ENCODE data around the gene GLS. TPM values are rescaled to one million over a fixed set of nuclear protein-coding genes. Genes with fewer than 3 reads are reported as not detected.
"Not testable (repeated sequence)": the region's sequence is repeated elsewhere in the genome, so short reads cannot be mapped to it uniquely, and the experiment has no call there.

GLS gene
- polyA plus RNA-seq, 1 donor, result 511 TPM

- Histone ChIP-seq H3K9me3 (ENCODE audit: control insufficient read depth, low read depth, low read length) (no peaks in the 10 kb centered on the region), H3K36me3 (ENCODE audit: control insufficient read depth, insufficient read depth, low read length) (no peaks in the 10 kb centered on the region), H3K27ac (ENCODE audit: low read length) (peak overlapping the region; percentile 91), H3K27me3 (ENCODE audit: control insufficient read depth, insufficient read depth, low read length) (no peaks in the 10 kb centered on the region), H3K4me1 (ENCODE audit: control insufficient read depth, insufficient read depth, low read length) (no peaks in the 10 kb centered on the region), H3K4me3 (ENCODE audit: low read length) (peak overlapping the region; percentile 80)
- 8% methylated on average over 2 of the region's 5 CpGs for WGBS (ENCODE audit: insufficient coverage, low lambda C conversion rate)
- no peak for DNase-seq
Observed at GRCh38 chr2:190882411-190882766, 1.8 kb downstream of the GLS start.

GRCh38 chr2:190882856-190883582 lies 2.4 kb downstream of the GLS start:
- H3K4me1 ChIP-seq (ENCODE audit: control insufficient read depth, insufficient read depth, low read length), result no peaks in the 10 kb centered on the region
- H3K27ac ChIP-seq (ENCODE audit: low read length), result peak overlapping the region; percentile 91
- 10% methylated on average over 2 of the region's 4 CpGs for WGBS (ENCODE audit: insufficient coverage, low lambda C conversion rate)
- H3K36me3 ChIP-seq (ENCODE audit: control insufficient read depth, insufficient read depth, low read length), result no peaks in the 10 kb centered on the region
- no peak for DNase-seq
- H3K27me3 ChIP-seq (ENCODE audit: control insufficient read depth, insufficient read depth, low read length), result no peaks in the 10 kb centered on the region
- H3K9me3 ChIP-seq (ENCODE audit: control insufficient read depth, low read depth, low read length), result no peaks in the 10 kb centered on the region
- H3K4me3 ChIP-seq (ENCODE audit: low read length), result peak overlapping the region; percentile 80

GRCh38 chr2:190885844-190886243 lies 5.2 kb downstream of the GLS start:
- peak overlapping the region; percentile 91 for H3K27ac ChIP-seq (ENCODE audit: low read length)
- peak overlapping the region; percentile 80 for H3K4me3 ChIP-seq (ENCODE audit: low read length)
- H3K36me3 ChIP-seq (ENCODE audit: control insufficient read depth, insufficient read depth, low read length); H3K4me1 ChIP-seq (ENCODE audit: control insufficient read depth, insufficient read depth, low read length); H3K9me3 ChIP-seq (ENCODE audit: control insufficient read depth, low read depth, low read length); DNase-seq; H3K27me3 ChIP-seq (ENCODE audit: control insufficient read depth, insufficient read depth, low read length): not testable (repeated sequence)
- WGBS (ENCODE audit: insufficient coverage, low lambda C conversion rate), result no CpG with 5 or more reads among the region's 6 CpGs

GRCh38 chr2:190887089-190887488 lies 6.5 kb downstream of the GLS start:
- DNase-seq, result peak; percentile 45 to 71
- WGBS (ENCODE audit: insufficient coverage, low lambda C conversion rate), result 23% methylated on average over 2 of the region's 2 CpGs
- Histone ChIP-seq H3K4me3 (ENCODE audit: low read length) (peak overlapping the region; percentile 80), H3K27me3 (ENCODE audit: control insufficient read depth, insufficient read depth, low read length) (no peaks in the 10 kb centered on the region), H3K4me1 (ENCODE audit: control insufficient read depth, insufficient read depth, low read length) (no peaks in the 10 kb centered on the region), H3K9me3 (ENCODE audit: control insufficient read depth, low read depth, low read length) (no peaks in the 10 kb centered on the region), H3K27ac (ENCODE audit: low read length) (peak overlapping the region; percentile 91), H3K36me3 (ENCODE audit: control insufficient read depth, insufficient read depth, low read length) (peaks cover 9% of the 10 kb centered on the region)

GRCh38 chr2:190888449-190888848 lies 7.8 kb downstream of the GLS start:
- Histone ChIP-seq H3K36me3 (ENCODE audit: control insufficient read depth, insufficient read depth, low read length) (peaks cover 9% of the 10 kb centered on the region), H3K4me1 (ENCODE audit: control insufficient read depth, insufficient read depth, low read length) (no peaks in the 10 kb centered on the region), H3K4me3 (ENCODE audit: low read length) (peak overlapping the region; percentile 80), H3K9me3 (ENCODE audit: control insufficient read depth, low read depth, low read length) (no peaks in the 10 kb centered on the region), H3K27ac (ENCODE audit: low read length) (peak overlapping the region; percentile 91), H3K27me3 (ENCODE audit: control insufficient read depth, insufficient read depth, low read length) (no peaks in the 10 kb centered on the region)
- DNase-seq, result peak in 1 of 2 donors; percentile 17
- WGBS (ENCODE audit: insufficient coverage, low lambda C conversion rate), result no CpG with 5 or more reads among the region's 1 CpG

GRCh38 chr2:190889175-190889943 lies 8.7 kb downstream of the GLS start:
- no peaks in the 10 kb centered on the region for H3K27me3 ChIP-seq (ENCODE audit: control insufficient read depth, insufficient read depth, low read length)
- no peaks in the 10 kb centered on the region for H3K4me1 ChIP-seq (ENCODE audit: control insufficient read depth, insufficient read depth, low read length)
- peaks cover 10% of the 10 kb centered on the region for H3K36me3 ChIP-seq (ENCODE audit: control insufficient read depth, insufficient read depth, low read length)
- peak in 1 of 2 donors; percentile 24 for DNase-seq
- peak overlapping the region; percentile 5 for H3K4me3 ChIP-seq (ENCODE audit: low read length)
- H3K27ac ChIP-seq (ENCODE audit: low read length), result peak overlapping the region; percentile 91
- H3K9me3 ChIP-seq (ENCODE audit: control insufficient read depth, low read depth, low read length), result no peaks in the 10 kb centered on the region
- 29% methylated on average over 1 of the region's 3 CpGs for WGBS (ENCODE audit: insufficient coverage, low lambda C conversion rate)

- no peak overlapping the region for H3K27ac ChIP-seq (ENCODE audit: low read length)
- no peaks in the 10 kb centered on the region for H3K4me1 ChIP-seq (ENCODE audit: control insufficient read depth, insufficient read depth, low read length)
- peaks cover 20% of the 10 kb centered on the region for H3K36me3 ChIP-seq (ENCODE audit: control insufficient read depth, insufficient read depth, low read length)
Observed at GRCh38 chr2:190891372-190891771, 10.8 kb downstream of the GLS start.

GRCh38 chr2:190891889-190892288 lies 11.3 kb downstream of the GLS start:
- WGBS (ENCODE audit: insufficient coverage, low lambda C conversion rate), result 67% methylated on average over 1 of the region's 1 CpG
- H3K9me3 ChIP-seq (ENCODE audit: control insufficient read depth, low read depth, low read length), result no peaks in the 10 kb centered on the region
- no peak overlapping the region for H3K4me3 ChIP-seq (ENCODE audit: low read length)
- no peak overlapping the region for H3K27ac ChIP-seq (ENCODE audit: low read length)
- no peaks in the 10 kb centered on the region for H3K4me1 ChIP-seq (ENCODE audit: control insufficient read depth, insufficient read depth, low read length)
- no peaks in the 10 kb centered on the region for H3K27me3 ChIP-seq (ENCODE audit: control insufficient read depth, insufficient read depth, low read length)
- DNase-seq, result no peak
- H3K36me3 ChIP-seq (ENCODE audit: control insufficient read depth, insufficient read depth, low read length), result peaks cover 24% of the 10 kb centered on the region

More at GRCh38 chr2:190891372-190891771, 10.8 kb downstream of the GLS start:
- DNase-seq, result no peak
- Histone ChIP-seq H3K9me3 (ENCODE audit: control insufficient read depth, low read depth, low read length) (no peaks in the 10 kb centered on the region), H3K27me3 (ENCODE audit: control insufficient read depth, insufficient read depth, low read length) (no peaks in the 10 kb centered on the region), H3K4me3 (ENCODE audit: low read length) (no peak overlapping the region)

DNA sequence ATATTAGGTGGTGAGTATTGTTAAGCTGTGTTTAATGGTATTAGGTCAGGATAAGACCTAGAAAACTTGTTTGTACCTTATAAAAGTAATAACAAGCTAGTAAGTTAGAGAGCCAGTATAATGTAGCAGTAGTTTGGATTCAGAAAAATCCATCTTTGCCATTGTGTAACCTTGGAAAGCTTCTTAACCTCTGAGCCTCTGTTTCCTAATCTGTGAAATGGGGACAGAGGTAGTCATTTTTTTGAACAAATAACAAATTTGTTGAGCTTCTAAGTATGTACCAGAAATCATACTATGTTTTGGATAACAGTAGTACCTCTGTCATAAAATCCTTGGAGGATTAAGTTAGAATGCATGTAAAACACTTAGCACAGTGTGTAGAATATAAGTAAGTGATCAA lies 12.5 kb downstream of the GLS start:
- H3K4me3 ChIP-seq (ENCODE audit: low read length), result no peak overlapping the region
- no peaks in the 10 kb centered on the region for H3K9me3 ChIP-seq (ENCODE audit: control insufficient read depth, low read depth, low read length)
- H3K4me1 ChIP-seq (ENCODE audit: control insufficient read depth, insufficient read depth, low read length), result no peaks in the 10 kb centered on the region
- no peaks in the 10 kb centered on the region for H3K27me3 ChIP-seq (ENCODE audit: control insufficient read depth, insufficient read depth, low read length)
- H3K27ac ChIP-seq (ENCODE audit: low read length), result no peak overlapping the region
- DNase-seq, result no peak
- H3K36me3 ChIP-seq (ENCODE audit: control insufficient read depth, insufficient read depth, low read length), result peaks cover 26% of the 10 kb centered on the region

DNA sequence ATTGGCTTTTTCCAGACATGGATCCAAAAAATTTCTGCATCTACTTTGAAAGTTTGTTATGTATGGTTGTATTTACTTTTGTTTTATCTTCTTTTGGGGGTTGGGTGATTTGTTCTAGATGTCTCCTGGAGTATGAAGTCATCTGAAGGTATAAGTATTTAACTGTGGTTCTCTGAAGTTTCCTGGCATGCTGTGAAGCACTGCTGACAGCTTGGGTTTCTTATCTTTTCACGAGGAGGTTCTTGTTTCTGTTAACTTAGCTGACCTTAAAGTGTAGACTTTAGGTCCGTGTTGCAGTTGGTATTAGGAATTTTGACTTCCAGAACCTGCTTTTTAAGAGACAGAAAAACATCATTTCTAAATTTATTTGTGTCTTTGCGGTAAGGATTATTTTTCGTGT lies 15.9 kb downstream of the GLS start:
- H3K4me1 ChIP-seq (ENCODE audit: control insufficient read depth, insufficient read depth, low read length), result no peaks in the 10 kb centered on the region
- H3K27ac ChIP-seq (ENCODE audit: low read length), result peak overlapping the region; percentile 1
- H3K27me3 ChIP-seq (ENCODE audit: control insufficient read depth, insufficient read depth, low read length), result no peaks in the 10 kb centered on the region
- no peaks in the 10 kb centered on the region for H3K9me3 ChIP-seq (ENCODE audit: control insufficient read depth, low read depth, low read length)
- no peak for DNase-seq
- WGBS (ENCODE audit: insufficient coverage, low lambda C conversion rate), result no CpG with 5 or more reads among the region's 4 CpGs
- no peak overlapping the region for H3K4me3 ChIP-seq (ENCODE audit: low read length)
- H3K36me3 ChIP-seq (ENCODE audit: control insufficient read depth, insufficient read depth, low read length), result peaks cover 28% of the 10 kb centered on the region
